Measurements from ENCODE around the gene PPM1D. TPM values are rescaled to one million over a fixed set of nuclear protein-coding genes. Genes with fewer than 3 reads are reported as not detected.

Gene PPM1D
- total and polyA plus RNA-seq, 2 of the 13 experiments (the other 11 are each of a cell fraction or from before 2014, with no cell fraction given), result 8.0 to 26.2 TPM

DNA sequence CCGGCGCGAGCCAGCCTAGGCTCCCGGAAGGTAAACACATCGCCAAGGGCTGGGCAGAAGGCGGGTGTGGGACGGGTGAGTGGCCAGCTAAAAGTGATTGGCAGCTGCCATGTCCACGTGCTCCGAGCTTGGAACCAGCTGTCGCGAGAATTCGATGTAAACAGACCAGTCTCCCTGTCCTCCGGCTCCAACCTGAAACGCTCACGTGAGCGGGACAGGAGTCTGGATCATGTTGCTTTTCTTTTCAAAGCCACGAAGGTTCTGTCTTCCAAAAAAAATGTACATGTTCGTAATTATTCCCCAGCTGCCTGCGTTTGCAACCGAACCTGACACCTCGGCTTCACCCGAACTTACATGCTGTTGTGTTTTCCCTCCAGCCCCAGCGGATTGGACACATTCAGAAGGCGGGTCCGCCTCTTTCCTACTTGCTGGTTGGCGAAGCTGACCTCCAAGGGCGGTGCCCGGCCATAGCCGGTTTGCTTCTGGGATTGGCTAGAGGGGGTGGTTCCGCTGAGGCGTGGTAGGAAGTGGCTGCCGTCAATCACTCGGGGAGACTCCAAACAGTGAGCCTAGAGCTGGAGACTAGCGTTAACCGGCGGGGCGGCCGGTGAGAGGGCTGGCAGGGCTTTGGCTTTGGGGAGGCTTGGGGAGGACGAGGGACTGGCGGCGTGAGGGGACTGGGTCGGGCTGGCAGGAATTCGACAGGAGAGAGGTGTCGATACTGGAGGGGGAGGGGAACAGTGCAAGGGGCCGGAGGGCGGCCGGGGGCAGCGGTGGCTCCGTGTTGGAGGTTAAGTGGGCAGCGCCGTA, 77.5 kb downstream of the PPM1D start, which contains the start of gene BCAS3 (continued):
- TF ChIP-seq, protein P1, sequence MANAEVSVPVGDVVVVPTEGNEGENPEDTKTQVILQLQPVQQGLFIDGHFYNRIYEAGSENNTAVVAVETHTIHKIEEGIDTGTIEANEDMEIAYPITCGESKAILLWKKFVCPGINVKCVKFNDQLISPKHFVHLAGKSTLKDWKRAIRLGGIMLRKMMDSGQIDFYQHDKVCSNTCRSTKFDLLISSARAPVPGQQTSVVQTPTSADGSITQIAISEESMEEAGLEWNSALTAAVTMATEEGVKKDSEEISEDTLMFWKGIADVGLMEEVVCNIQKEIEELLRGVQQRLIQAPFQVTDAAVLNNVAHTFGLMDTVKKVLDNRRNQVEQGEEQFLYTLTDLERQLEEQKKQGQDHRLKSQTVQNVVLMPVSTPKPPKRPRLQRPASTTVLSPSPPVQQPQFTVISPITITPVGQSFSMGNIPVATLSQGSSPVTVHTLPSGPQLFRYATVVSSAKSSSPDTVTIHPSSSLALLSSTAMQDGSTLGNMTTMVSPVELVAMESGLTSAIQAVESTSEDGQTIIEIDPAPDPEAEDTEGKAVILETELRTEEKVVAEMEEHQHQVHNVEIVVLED (CRISPR knock-in tag; IDR thresholded peaks at IDR 0.05; ENCODE audit: borderline replicate concordance), result no peak; the same call in none of the 2 replicates
- TF ChIP-seq ZNF878 (CRISPR knock-in tag; IDR thresholded peaks at IDR 0.05) (no peak), TCF7L2 (IDR thresholded peaks at IDR 0.05; ENCODE audit: low read depth, low read length) (no peak), ZNF354B (CRISPR knock-in tag; IDR thresholded peaks at IDR 0.05) (no peak), HNRNPK (IDR thresholded peaks at IDR 0.05; ENCODE audit: low read depth, low read length, poor library complexity, severe bottlenecking) (peak; percentile 45), SP4 (CRISPR knock-in tag; IDR thresholded peaks at IDR 0.05) (peak; percentile 98), TGIF2 (CRISPR knock-in tag; IDR thresholded peaks at IDR 0.05) (peak; percentile 83), KDM4B (CRISPR knock-in tag; IDR thresholded peaks at IDR 0.05) (no peak), ZNF549 (CRISPR knock-in tag; IDR thresholded peaks at IDR 0.05) (peak; percentile 43; the same call in 1 of the 2 replicates), FOXJ3 (CRISPR knock-in tag; IDR thresholded peaks at IDR 0.05; ENCODE audit: borderline replicate concordance) (peak; percentile 96), NFYB (CRISPR knock-in tag; IDR thresholded peaks at IDR 0.05) (peak; percentile 95), MTF2 (CRISPR knock-in tag; IDR thresholded peaks at IDR 0.05; ENCODE audit: borderline replicate concordance) (no peak), ZSCAN22 (CRISPR knock-in tag; IDR thresholded peaks at IDR 0.05) (peak; percentile 69; the same call in 1 of the 2 replicates), ZNF296 (CRISPR knock-in tag; conservative IDR thresholded peaks at IDR 0.05) (no peak), NFATC3 (CRISPR knock-in tag; IDR thresholded peaks at IDR 0.05) (no peak; the same call in 1 of the 2 replicates), GATAD2A (CRISPR knock-in tag; IDR thresholded peaks at IDR 0.05) (peak; percentile 29), NCOR1 (IDR thresholded peaks at IDR 0.05; ENCODE audit: borderline replicate concordance, low read length) (peak; percentile 76; the same call in 1 of the 2 replicates), WIZ (CRISPR knock-in tag; IDR thresholded peaks at IDR 0.05) (peak; percentile 22; the same call in 1 of the 2 replicates), TAF15 (IDR thresholded peaks at IDR 0.05; ENCODE audit: low read depth, low read length, poor library complexity, severe bottlenecking) (peak; percentile 81)
- TF ChIP-seq, protein P2, sequence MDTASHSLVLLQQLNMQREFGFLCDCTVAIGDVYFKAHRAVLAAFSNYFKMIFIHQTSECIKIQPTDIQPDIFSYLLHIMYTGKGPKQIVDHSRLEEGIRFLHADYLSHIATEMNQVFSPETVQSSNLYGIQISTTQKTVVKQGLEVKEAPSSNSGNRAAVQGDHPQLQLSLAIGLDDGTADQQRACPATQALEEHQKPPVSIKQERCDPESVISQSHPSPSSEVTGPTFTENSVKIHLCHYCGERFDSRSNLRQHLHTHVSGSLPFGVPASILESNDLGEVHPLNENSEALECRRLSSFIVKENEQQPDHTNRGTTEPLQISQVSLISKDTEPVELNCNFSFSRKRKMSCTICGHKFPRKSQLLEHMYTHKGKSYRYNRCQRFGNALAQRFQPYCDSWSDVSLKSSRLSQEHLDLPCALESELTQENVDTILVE (CRISPR knock-in tag; IDR thresholded peaks at IDR 0.05), result peak; percentile 95
- TF ChIP-seq, protein P3, sequence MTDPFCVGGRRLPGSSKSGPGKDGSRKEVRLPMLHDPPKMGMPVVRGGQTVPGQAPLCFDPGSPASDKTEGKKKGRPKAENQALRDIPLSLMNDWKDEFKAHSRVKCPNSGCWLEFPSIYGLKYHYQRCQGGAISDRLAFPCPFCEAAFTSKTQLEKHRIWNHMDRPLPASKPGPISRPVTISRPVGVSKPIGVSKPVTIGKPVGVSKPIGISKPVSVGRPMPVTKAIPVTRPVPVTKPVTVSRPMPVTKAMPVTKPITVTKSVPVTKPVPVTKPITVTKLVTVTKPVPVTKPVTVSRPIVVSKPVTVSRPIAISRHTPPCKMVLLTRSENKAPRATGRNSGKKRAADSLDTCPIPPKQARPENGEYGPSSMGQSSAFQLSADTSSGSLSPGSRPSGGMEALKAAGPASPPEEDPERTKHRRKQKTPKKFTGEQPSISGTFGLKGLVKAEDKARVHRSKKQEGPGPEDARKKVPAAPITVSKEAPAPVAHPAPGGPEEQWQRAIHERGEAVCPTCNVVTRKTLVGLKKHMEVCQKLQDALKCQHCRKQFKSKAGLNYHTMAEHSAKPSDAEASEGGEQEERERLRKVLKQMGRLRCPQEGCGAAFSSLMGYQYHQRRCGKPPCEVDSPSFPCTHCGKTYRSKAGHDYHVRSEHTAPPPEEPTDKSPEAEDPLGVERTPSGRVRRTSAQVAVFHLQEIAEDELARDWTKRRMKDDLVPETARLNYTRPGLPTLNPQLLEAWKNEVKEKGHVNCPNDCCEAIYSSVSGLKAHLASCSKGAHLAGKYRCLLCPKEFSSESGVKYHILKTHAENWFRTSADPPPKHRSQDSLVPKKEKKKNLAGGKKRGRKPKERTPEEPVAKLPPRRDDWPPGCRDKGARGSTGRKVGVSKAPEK (CRISPR knock-in tag; IDR thresholded peaks at IDR 0.05; ENCODE audit: borderline replicate concordance), result no peak
- TF ChIP-seq, protein P4, sequence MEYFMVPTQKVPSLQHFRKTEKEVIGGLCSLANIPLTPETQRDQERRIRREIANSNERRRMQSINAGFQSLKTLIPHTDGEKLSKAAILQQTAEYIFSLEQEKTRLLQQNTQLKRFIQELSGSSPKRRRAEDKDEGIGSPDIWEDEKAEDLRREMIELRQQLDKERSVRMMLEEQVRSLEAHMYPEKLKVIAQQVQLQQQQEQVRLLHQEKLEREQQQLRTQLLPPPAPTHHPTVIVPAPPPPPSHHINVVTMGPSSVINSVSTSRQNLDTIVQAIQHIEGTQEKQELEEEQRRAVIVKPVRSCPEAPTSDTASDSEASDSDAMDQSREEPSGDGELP (IDR thresholded peaks at IDR 0.05; ENCODE audit: borderline replicate concordance, low read depth), result peak; percentile 86

Data from HepG2 (cell line).